Suprapubic skin (tissue), 4 donors: ENCODE data around the gene GALNT17.

Experiments used
- EP300 ChIP-seq: sonication (generic); formaldehyde crosslinking; IDR thresholded peaks from one replicate; pipeline ENCODE4 v1.6.1; 2017; ENCODE audit warnings: antibody characterized with exemption
- POLR2A ChIP-seq, 2 donors: fragments of 450-650 bp; IDR thresholded peaks; one replicate each; pipeline ENCODE4 v1.6.1; 2017; ENCODE audit warnings: antibody characterized with exemption in 2 of 2, mild to moderate bottlenecking in 2 of 2, moderate library complexity in 2 of 2
- POLR2AphosphoS5 ChIP-seq, 3 donors: sonication (generic); formaldehyde crosslinking; IDR thresholded peaks; one replicate each; pipeline ENCODE4 v1.6.1; 2017; ENCODE audit warnings: antibody characterized with exemption in 3 of 3
- TF ChIP-seq, protein P1 (sequence below), 2 donors: fragments of 200-600 bp in 1 of 2; fragments of 450-650 bp in 1 of 2; sonication (generic) in 1 of 2; IDR thresholded peaks; one replicate each; pipeline ENCODE4 v1.5.1; 2016 to 2019; ENCODE audit warnings: antibody characterized with exemption in 2 of 2, mild to moderate bottlenecking in 1 of 2, moderate library complexity in 1 of 2

DNA sequence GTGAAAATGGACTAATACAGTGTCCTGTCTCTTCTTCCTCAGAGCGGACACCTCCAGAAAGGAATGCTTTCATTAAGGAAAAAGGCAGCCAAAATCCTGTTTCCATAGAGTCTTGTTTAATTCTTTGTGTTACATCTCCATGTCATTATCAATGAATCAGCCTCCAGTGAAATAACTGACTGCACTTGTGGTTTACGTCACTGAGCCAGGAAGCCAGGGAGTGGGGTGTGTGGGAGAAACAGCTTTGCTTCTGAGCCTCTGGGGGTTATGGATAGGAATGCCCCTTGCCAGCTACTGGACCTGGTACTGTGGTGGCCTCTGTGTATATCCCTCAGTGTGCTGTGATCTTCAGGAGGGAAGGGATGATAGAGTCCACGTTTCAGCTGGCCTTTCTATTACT, 416.8 kb downstream of the GALNT17 start:
- TF ChIP-seq, protein P1, sequence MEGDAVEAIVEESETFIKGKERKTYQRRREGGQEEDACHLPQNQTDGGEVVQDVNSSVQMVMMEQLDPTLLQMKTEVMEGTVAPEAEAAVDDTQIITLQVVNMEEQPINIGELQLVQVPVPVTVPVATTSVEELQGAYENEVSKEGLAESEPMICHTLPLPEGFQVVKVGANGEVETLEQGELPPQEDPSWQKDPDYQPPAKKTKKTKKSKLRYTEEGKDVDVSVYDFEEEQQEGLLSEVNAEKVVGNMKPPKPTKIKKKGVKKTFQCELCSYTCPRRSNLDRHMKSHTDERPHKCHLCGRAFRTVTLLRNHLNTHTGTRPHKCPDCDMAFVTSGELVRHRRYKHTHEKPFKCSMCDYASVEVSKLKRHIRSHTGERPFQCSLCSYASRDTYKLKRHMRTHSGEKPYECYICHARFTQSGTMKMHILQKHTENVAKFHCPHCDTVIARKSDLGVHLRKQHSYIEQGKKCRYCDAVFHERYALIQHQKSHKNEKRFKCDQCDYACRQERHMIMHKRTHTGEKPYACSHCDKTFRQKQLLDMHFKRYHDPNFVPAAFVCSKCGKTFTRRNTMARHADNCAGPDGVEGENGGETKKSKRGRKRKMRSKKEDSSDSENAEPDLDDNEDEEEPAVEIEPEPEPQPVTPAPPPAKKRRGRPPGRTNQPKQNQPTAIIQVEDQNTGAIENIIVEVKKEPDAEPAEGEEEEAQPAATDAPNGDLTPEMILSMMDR (IDR thresholded peaks at IDR 0.05): no peak
- TF ChIP-seq POLR2AphosphoS5 (IDR thresholded peaks at IDR 0.05) (no peak), POLR2A (IDR thresholded peaks at IDR 0.05) (no peak), EP300 (no peak)
